Pons (tissue), 1 donor: ENCODE results near the gene SLC7A10.
A peak's percentile ranks its signal among the peaks of the same experiment; 100 is the strongest.
"Not testable (repeated sequence)": the region's sequence is repeated elsewhere in the genome, so short reads cannot be mapped to it uniquely, and the experiment has no call there.

Experiments
- DNase-seq: peaks from one replicate; pipeline ENCODE4 v3.0.0-alpha.2; 2016; ENCODE audit warnings: low spot score

SLC7A10 gene

DNA sequence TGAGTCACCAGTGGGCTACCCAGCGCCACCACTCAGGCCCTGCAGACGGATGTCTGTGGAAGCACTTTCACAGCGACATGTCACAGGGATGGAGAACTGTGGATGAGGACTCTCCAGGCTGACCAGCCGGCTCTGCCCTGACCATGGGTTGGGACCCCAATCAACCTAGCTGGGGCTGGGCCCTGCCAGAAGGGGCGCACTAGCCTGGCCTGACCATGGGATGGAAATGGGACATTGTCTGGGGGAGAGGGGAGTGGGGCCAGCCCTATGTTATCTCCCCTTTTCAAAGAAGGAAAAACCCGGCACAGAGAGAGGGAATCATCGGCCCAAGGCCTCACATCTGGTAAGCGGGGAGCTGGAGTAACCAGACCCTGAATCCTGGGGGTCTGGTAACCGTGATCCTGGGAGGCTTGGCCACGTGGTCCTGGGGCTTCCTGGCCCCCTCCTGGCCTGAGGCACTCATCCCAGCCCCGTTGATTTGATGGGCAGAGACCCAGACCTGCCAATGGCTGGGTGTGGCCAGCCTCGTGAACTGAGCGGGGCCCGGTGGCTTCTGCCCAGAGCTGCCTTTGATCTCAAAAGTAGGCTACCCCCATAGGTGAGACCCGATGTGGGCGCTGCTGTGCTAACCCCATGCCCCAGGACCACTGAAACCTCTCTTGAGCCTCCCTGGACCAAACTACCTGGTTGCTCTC lies 11.2 kb upstream of the SLC7A10 start:
- DNase-seq = no peak

DNA sequence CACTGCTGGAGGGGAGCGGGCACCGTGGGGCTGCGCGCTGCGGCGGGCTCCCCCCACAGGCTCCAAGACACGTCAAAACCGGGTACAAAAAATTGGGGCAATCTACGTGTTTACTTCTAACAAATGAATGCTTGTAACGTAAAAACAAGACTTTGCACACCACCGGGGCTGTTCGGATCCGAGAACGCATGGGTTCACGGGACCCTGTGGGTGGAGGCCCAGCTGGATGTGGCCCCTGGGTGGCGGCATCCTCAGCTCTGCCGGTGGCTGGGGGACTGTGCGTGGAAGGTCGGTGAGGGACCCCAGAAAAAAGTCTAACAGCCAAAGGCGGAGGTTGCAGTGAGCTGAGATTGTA lies 10.3 kb upstream of the SLC7A10 start:
- DNase-seq = no peak

DNA sequence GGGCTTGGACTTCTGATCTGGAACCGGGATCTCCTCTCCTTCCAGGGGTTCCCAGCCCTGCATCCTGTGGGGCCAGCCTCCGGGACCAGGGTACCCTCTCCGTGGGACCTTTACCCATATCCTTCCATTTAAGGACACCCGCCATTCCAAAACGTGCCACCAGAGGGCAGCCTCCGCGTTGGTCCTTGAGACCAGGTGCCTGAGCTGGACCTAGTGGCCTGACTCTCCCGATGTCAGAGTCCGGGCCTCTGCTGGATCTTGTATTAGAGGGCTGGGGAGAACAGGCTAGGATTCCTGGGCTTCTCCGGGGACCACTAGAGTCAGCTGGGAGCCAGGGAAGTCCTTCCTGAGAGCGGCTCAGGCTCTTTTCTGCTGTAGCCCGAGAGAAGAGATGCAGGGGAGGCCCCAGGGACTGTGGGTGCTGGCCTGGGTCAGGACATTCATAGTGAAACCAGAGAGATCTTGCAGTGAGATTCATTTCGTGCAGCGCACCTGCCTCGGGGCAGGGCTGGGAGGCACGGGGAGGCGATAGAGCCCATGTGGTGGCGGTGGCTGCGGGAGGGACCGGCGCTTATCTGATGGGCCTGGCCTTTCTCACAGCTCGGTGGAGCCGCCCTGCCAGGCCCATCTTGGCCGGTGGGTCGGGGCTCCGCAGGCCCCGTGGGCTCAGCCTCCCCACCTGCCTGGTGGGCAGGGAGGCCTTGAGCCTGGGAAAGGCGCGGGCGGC lies 9.8 kb upstream of the SLC7A10 start:
- peak; percentile 60 for DNase-seq

DNA sequence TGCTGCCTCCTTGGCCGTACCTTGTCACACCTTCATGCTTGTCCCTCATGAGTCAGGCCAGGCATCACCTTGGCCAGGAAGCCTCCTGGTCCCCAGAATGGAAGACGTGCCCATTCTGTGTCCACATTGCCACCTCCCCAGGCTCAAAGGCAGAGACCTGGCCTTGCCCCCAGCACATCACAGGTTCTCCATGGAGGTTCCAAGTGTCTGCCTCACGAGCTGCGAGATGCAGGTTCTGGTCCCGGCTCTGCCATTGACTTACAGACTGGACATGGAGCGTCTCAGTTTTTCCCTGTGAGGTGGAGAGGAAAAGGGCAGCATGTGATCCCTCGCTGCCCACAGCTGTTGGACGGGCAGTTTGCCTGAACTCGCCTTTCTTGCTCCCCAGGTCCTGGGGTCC lies 9.1 kb upstream of the SLC7A10 start:
- no peak for DNase-seq

DNA sequence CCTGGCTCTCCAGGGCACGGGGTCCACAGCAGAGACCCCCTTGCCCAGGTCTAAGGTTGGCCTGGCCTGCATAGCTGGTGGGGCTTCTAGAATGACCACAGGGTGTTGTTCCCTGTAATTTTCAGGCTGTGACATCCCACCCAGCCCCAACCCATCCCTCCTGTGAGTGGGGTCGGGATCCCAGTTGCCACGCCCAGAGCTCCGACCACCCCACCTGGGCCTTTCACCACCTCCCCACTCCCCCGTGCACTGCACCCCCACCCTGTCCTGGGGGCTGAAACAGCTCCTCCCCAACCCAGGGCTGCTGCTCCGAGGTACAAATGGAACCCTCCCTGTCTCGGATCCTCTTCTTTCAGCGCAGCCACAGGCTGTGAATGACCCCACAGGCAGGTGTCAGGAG lies 8.4 kb upstream of the SLC7A10 start:
- no peak for DNase-seq

DNA sequence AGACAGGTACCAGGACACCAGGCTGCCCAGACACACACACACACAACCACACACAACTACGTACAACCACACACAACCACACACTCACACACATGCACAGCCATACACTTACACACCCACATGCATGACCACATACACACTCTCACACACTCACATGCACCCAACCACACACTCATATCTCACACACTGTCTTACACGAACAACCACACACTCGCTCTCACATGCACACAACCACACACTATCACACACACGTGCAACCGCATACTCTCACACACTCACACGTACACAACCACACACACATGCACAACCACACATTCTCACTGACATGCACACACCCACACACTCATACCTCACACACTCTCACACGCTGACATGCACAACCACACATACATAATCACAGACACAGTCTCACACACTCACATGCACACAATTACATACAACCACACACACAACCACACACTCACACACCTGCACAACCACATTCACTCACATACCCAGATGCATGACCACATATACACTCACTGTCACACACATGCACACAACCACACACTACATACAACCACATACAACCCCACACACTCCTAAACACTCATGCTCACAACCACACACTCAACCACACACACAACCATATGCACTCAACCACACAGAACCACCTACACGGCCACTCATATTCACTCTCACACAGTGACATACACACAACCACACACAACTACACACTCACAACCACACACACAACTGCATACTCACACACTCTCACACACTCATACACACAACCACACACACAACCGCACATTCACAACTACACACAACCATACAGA lies 7.6 kb upstream of the SLC7A10 start:
- DNase-seq = no peak

DNA sequence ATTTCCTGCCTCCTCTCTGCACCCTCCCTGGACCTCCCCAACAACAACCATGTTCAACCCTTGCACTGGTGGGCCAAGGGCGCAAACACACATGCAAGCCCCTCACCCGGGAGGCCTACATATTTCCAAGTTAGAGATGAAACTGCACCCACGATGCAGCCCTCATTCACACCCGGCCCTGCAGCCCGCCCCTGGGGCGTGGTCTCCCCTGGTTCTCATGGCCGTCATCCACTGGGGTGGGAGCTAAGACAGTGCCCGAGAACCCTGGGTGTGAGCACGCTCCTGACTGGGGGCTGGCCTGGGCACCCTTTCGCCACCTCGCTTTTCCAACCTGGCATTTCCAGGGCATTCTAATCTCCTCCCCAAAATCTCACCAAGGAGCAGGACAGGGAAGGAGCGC lies 7.0 kb upstream of the SLC7A10 start:
- no peak for DNase-seq

DNA sequence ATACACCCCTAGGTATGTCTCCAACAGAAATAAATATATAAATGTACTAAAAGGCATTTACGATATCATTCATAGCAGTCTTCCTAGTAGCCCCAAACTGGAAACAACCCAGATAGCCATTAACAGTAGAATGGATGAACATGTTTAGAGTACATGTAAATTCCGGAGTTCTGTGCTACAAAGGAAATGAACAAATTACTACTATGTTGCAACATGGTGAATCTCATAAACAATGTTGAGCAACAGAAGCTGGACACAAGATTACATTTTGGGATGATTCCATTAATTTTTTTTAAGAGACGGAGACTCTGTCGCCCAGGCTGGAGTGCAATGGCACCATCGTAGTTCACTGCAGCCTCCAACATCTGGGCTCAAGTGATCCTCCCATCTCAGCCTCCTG lies 5.9 kb upstream of the SLC7A10 start:
- DNase-seq = no peak

DNA sequence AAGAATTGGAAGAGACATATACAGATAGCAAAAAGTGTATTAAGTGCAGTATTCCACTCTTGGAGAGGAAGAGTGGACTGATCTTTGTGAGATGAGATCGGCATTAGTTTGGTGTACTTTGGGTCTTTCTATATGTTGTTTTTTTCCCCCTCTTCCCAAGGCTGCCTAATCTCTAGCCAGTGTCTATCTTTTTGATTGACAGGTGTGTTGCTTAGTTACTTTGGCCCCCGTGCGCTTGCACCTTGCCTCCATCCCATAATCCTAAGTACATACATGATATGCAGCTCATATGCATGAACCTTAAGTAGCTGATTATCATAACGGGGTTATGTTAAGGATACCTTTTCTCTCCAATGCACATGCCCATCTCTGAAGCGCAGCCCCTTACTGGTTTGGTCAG lies 4.3 kb upstream of the SLC7A10 start:
- no peak for DNase-seq

DNA sequence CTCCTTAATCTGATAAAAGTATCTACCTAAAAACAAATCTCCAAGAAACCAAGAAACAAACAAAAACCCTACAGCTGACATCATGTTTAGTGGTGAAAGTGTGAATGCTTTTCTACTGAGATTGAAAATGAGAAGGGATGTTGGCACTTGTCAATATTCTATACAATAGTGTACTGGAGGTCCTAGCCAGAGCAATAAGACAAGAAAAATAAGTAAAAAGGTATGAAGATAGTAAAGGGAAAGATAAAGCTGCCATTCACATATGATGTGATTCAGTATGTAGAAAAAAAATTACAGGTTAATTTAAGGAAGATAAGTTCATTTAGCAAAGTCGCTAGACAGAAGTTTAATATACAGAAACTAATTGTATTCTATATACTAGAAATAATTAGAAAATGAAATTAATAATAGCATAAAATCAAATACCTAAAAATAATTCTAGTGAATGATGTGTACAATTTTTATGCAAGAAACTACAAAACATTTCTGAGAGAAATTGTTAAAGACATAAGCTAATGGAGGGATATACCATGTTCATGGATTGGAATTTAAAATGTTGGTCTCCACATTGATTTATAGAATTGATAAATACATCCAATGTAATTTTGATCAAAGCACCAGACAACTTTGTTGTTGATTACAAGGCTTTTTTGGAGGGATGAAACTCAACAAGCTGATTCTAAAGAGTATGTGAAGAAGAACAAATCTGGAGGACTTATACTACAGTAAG lies 2.4 kb upstream of the SLC7A10 start:
- DNase-seq = no peak

DNA sequence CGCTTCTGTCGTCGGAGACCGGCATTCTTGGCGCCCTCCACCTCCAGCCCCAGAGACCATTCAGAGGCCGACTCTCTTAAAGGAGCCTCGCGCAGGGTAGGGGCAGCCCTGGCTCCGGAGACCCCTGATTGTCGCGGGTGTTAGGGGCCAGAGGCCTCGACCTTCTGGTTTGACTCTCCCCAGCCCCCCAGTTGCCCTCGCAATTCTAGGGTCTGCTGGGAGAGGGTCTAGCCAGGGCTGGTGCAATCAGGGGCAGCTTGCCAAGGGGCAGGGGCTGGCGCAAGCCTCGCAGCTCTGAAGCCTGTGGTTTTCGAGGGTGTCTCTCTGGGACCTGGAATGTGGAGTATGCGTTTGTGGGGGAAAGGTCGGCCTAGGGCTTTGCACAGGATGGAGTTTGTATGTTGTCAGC lies 1.6 kb upstream of the SLC7A10 start:
- no peak for DNase-seq

DNA sequence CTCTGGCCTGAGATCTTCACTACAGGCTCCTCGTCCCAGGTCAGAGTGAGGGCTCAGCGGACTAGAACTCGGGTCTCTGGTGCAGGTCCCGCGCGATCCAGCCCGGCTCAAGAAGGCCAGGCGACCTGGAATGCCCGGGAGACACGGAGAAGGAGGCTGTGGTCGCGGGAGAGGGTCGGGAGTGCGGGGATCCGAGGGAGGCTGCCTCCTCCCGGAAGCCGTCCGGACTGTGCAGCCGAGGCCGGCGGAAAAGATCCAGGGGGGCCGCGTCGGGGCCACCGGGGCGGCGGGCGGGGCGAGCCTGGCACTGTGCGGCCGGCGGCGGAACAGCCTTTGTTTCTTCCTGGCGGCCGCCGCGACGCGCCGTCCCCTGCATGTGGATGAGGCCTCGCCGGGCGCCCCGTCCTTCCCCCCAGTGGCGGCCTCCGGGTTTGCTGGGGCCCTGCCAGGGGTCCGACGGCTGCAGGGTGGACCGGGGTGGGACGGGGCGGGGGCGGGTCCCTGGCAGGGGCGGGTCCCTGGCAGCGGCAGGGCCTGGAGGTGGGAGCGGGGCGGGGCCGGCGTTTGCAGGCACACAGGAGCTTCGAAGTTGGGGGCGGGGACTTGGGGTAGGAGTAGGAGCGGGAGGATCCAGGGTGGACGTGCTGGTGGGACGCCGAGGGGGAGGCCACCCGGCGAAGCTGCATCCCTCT lies 1.0 kb upstream of the SLC7A10 start:
- no peak for DNase-seq

DNA sequence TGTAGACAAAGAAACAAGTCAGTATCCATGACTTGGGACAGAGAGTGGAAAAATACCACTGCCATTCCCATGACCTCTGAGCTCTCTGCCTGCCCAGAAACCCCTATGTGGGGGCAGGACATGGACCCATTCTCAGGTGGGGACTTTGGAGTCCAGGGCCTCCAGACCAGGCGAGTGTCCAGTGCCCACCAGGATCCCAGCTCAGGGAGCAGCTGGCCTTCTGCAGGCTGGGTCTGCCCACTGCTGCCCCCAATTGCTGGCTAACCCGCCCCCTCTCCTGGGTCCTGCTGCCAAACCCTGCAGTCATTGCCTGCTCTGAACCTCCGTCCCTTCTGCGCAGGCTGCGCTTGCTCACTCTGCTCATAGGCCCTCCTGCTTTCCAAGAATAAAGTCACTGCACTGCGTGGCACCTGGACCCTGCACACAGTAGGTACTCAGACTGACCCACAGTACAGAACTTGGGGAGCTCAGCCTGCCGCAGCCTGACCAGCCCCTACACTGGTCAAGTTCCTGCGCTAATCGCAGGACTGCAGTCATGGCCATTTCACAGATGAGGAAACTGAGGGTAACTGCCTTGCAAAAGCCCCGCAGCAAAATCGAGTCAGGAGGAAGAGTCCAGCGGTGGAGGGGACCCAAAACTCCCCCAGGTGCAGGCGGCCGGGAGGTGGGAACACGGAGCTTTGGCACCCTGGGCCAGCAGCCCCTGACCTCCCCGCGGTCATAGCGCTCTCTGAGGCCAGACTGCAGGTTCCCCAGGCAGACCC lies 774 bp downstream of the SLC7A10 start:
- no peak for DNase-seq

DNA sequence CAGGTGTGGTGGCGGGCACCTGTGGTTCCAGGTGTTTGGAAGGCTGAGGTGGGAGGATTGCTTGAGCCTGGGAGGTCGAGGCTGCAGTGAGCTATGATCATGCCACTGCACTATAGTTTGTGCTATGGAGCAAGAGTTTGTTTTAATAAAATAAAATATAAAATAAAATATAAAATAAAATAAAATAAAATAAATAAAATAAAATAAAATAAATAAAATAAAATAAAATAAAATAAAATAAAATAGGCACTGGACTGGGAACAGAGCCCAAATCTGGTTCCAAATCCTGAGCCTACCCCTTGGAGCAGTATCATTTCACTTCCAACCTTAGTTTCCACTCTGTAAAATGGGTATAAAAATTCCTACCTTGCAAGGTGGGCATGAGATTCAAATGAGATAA lies 3.4 kb downstream of the SLC7A10 start:
- DNase-seq = not testable (repeated sequence)

DNA sequence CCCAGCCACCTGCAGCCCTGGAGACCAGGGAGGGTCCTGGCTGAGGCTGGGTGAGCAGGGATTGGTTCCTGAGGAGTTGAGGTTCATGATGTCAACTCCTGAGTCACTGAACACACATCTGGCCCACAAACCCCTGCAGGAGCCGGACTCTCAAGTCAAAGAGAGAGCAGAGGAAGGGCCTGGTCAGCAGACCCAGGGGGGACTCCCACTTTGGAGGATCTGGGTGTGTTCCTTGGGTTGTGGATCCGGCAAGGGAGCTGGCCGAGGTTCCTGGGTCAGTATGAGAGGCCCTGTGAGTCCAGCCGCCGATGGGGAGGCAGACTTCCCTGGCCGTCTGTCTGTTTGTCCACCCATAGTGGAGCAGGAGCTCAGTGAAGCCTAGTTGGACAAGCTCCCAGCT lies 4.0 kb downstream of the SLC7A10 start:
- DNase-seq = no peak

DNA sequence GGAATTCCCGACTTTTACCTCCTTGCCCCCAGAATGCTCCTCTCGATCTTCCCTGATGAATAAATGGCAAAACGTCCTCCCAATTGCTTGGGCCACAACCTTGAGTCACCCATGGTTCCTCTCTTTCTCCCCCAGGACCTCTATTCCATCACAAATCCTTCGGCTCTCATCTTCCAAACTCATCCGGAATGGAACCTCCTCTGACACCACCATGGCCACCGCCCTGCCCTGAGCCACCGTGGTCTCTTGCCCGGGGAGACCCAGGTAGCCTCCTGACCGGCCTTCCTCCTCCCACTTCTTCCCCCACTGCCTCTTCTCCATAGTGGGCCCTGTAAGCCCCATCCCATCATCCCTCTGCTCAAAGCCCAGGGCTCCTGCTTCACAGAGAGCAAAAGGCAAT lies 4.9 kb downstream of the SLC7A10 start:
- DNase-seq = no peak

DNA sequence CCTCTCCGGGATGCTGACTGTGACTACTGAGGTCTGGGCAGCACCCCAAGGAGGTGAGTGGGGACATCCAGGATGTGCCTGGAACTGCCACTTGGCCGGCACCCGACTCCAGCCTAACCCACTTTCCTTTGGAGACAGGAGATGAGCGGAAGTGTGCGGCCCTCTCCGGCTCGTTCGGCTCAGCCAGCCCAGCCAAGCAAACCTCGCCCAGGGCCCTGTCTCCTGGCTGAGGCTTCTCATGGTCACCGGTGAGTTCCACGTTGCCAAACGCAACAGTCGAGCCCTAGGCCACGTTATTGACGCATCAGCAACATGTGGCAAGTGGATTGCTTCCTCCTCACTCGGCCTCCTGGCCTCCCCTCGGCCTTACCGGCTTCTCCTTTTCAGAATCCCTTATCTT lies 5.5 kb downstream of the SLC7A10 start:
- no peak for DNase-seq

DNA sequence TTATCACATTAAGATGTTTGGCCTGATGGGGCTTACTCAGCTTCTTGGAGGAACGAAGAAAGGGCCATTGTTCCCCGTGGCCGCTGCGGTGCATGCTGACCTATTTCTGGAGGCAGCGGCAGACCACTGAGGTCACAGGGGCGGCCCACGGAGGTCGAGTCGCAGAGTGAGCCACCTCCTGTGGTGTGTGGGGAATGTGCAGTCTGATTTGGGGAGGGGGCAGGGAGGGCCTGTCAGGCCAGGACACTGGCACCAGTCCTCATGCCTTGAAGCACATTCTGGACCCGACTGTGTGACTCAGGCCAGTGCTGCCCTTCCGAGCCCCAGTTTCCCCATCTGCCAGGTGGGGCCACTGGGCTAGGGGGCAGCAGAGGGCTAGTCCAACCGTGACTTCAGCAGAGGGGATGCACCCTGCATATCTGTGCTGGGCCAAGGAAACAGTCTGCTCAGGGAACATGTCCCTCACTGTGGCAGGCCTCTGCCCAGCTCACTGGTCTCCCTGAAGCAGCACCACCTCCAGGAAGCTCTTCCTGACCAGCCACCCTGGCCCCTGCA lies 6.3 kb downstream of the SLC7A10 start:
- DNase-seq = no peak

DNA sequence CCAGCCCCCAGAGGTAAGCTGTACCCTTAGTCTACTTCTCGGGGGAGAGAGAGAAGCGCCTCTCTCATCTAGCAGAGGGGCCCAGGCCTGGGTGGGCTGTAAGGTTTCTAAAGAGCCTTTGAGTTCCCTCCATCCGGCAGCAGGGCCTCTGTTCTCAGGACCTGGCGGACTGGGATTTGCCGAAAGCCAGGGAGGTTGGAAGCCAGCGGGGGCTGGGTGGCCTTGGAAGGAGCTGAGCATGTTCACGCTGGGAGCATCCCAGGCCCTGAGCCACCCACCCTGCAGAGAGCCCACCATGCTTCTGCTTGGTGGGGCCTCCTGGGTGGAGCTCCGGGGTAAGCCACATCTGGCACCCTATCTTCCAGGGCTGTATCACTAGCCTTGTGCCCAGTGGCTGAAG lies 7.8 kb downstream of the SLC7A10 start:
- no peak for DNase-seq

DNA sequence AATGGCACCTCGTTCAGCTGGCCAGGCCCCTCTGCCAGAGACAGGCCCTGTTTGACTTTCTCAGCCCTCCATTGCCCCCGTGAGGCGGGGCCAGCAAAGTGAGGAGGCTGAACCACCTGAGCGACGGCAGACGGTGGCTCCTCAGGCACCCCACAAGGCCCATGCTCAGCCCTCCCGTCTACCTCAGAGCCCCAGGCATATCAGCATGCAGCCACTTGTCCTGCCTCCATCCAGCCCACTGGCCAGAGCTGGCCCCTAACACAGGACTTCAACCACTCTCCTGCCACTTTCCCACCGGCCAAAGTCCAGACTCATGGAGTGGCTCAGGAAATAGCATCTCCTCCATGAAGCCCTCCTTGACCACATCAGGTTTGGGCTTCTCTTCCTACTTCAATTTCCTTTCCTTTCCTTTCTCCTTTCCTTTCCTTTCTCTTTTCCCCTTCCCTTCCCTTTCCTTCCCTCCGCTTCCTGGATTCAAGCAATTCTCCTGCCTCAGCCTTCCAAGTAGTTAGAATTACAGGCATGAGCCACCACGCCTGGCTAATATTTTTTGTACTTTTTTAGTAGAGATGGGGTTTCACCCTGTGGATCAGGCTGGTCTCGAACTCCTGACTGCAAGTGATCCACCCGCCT lies 9.3 kb downstream of the SLC7A10 start:
- no peak for DNase-seq
